NCI-H345 treated with DMSO at 0.1 percent for 48 hours (cell line): Measurements from ENCODE around the gene GNAS.
"Not testable (repeated sequence)": the region's sequence is repeated elsewhere in the genome, so short reads cannot be mapped to it uniquely, and the experiment has no call there.

Experiments
- DNase-seq: peaks from one replicate; lab custom pipeline; 2025; ENCODE audit not compliant: unreplicated experiment; lab: John Stamatoyannopoulos, UW

GNAS gene

DNA sequence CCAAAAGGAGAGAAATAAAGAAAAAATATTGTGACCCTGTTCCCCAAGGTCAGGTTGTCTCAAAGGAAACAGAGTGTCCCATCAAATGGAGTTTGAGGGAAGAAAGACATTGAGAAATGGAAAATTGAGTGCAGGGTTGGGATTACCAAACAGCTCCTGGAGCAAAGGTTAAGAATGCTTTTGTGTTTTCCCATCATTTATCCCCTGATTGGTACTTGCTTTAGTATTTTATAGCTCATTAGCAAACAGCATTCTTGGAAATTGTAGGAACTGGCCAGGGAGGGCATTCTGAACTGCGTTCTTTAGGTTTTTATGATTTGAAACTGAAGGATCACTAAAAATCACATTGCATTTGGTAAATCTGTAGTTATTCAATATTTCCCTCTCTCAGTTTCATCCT lies 69.5 kb downstream of the GNAS start:
- DNase-seq = no peak

DNA sequence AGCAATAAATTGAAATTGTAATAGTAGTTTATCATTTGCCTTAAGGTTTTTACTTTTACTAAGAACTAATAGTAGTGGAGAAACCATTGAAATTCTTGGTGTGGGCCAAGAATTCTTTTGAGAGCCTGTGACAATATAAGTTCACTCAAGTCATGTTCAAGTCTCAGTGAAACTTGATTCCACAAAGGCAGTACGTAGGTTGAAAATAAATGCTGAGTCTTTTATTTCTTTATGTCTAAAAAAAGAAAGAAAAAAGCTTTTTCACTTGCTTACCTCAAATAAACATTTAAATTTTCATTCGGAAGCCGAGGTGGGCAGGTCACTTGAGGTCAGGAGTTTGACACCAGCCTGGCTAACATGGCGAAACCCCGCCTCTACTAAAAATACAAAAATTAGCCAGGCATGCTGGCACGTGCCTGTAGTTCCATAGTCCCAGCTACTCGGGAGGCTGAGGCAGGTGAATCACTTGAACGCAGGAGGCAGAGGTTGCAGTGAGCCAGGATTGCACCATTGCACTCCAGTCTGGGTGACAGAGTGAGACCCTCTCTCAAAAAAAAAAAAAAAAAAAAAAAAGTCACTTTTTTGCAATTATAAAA lies 70.7 kb downstream of the GNAS start:
- no peak for DNase-seq

DNA sequence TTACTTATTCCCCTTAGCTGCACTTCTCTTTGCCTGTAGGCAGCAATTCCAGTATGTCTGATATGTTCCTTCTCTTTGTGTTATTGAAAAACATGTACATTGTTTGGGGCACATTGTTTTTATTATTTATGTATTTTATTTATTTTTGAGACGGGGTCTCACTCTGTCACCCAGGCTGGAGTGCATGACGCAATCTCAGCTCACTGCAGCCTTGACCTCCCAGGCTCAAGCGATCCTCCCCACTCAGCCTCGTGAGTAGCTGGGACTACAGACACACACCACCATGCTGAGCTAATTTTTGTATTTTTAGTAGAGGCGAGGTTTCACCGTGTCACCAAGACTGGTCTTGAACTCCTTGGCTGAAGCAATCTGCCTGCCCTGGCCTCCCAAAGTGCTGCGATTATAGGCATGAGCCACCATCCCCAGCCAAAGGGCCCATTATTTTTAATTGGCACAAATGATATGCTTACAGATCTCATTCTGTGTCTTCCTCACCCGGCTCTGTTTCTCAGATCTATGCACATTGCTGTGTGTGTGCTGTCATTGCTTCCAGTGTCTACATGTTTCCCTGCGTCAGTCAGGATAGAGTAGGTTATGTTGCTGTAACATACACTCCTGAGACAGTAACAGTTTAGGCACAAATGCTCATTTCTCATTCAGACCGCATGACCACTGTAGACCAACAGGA lies 74.4 kb downstream of the GNAS start:
- DNase-seq = no peak

DNA sequence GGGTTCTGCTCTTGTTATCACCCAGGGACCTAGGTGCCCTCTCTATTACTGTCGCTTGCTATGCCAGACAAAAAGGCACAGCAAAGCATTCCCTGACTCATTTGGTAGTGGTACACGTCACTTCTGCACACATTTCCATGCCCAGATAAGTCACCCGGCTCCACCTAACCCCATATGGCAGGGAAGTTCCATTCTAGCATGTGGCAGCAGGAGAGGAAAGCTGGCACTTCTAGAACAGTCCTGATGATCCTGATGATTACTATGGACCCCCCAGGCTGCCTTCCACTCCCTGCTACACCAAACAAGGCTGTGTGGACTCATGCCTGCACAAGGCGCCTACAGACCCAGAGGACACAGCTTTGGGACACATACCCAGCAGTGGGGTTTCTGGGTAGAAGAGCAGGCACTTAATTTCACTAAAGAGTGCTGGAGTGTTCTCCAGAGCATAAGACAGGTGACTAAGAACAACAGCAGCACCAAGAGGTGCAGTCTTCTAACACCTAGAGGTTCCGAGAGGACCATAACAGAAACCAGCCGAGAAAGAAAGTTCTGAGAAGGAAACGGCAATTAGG lies 75.1 kb downstream of the GNAS start:
- no peak for DNase-seq

DNA sequence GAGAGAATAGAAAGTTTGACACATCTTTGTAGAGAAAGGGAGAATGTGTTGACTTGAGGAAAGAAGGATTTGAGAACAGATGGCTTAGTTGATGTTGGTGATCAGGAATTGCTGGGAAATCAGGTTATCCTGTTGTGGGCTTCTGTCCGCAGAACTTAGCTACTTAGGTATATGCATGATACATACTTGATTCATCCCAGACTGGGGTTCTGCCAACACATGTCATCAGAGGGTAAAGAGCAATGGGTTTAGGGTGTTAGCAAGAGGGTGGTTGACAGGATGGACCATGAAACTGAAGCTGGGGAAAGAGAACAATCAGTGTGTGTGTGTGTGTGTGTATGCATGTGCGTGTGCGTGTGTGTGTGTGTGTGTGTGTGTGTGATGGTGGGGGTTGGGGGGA lies 78.0 kb downstream of the GNAS start:
- no peak for DNase-seq

DNA sequence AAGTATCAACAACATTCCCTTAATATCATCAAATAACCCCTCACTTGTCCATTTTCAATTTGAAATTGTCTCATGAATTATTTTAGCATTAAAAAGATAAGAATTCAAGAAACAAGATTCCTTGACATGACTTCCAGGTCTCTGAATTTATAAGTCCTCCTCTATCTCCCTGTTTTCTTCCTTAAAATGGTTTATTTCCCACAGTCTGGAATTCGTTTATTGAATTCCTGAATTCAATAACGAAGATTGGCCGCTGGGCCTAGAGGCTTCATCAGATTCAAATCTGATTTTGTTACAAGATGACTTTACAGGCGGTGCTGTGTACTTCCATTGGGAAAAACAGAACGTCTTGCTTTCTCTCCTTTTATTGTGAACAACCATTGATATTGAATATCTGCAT lies 79.7 kb downstream of the GNAS start:
- no peak for DNase-seq

DNA sequence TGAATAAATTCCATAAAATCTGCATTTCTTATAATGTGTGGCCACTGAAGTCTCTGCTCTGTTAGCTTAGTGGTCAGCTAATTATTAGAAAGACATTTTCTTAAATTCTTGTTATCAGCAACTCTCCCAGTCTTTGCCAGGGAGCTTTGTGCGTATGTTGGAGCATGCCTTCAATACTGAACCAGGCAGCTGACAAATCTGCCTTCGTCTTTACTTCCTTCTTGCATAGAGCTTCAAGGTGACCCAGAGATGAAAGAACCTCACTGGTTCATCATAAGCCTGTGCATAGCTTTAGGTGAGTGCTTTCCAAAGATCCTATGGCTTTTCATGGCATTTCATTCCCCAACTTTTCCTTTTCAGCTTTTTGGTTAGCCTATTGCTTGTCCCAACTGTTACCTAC lies 85.6 kb downstream of the GNAS start:
- no peak for DNase-seq

DNA sequence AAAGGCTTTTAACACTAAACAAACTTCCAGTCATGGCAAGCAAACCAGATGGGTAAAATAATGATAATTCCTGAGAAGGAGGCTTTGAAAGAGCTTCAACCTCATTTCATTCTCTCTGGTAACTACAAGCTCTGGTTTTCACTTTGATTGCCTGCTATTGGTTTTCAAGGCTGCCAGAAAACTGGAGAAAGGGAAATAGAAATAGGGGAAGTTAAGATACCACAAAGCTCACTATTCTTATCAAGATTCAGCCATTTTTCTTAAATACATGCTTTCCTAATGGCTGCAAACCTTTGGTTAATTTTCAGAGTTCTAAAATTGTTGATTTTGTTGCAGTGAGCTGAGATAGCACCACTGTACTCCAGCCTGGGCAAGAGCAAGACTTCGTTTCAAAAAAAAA lies 86.0 kb downstream of the GNAS start:
- DNase-seq = no peak

DNA sequence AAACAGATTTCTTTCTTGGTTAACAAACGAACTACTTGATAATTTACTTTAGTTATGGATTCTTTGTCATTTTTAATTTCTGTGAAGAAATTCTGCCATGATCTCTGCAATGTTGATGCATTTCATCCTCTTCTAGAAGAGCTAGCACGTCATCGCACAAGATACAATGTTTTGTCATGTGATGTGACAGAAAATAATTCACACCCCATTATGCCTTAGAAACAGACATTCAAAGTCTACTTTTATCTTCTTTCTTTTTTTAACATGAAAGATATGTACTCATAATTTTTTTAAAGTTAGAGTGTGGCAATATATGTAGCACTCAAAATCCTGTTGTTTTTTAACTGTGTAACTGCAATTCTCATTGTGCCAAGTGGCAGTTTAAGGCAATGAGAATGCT lies 89.0 kb downstream of the GNAS start:
- DNase-seq = no peak

DNA sequence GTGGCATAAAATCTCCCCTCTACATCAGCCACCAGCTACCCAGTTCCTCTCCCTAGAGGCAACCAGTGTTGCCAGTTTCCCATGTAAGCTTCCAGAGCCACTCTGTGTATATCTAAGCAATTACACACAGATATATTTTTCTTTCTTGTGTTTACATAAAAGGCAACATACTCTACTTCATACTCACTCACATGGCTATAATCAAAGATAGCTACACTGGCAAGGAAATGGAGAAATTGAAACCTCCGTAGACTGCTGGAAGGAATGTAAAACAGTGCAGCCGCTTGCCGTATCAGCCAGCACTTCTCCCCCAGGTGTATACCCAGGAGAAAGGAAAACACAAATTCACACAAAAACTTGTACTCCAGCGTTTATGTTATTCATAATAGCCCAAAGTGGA lies 90.0 kb downstream of the GNAS start:
- no peak for DNase-seq

DNA sequence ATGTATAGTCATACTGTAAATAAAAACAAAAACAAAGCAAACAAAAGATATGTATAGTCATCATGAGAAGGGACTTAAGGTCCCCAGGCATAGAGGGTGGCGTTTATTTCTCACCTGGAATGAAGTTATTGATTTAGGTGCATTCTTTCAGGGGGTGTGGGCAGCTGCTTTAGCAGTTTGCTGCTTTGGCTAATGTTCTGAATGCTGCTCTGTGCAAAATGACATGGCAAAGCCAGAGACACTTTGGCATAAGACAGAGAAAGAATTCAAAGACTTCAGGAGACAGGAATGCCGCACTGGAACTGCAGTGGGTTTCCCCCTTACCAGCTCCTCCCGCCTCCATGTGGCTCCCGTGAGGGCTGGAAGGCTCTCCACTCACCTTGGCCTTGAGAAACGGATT lies 92.1 kb downstream of the GNAS start:
- DNase-seq = no peak

DNA sequence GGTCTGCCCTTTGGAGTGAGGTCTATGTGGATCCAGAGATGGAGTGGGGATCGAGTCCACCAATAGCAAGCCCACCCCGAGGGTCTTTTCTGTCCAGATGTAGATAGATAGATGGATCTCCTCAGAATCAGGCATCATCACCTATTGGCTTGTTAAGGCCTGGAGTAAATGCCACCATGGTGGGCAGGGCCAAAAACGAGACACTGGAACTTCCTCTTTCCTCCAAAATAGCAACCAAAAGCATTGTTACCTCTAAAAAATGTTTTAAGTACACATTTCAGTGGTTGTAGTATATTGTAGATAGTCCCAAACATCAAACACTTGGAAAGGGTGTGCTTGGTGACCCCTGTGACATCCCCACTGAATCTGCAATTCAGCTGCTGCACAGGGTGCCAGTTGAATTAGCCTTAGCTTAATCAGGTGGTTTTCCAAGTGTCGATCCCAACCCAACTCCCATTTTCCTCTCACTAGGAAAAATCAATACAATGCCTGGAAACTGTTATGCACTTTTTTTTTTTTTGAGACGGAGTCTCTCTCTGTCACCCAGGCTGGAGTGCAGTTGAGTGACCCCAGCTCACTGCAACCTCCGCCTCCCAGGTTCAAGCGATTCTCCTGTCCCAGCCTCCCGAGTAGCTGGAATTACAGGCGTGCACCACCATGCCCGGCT lies 93.6 kb downstream of the GNAS start:
- DNase-seq = no peak

DNA sequence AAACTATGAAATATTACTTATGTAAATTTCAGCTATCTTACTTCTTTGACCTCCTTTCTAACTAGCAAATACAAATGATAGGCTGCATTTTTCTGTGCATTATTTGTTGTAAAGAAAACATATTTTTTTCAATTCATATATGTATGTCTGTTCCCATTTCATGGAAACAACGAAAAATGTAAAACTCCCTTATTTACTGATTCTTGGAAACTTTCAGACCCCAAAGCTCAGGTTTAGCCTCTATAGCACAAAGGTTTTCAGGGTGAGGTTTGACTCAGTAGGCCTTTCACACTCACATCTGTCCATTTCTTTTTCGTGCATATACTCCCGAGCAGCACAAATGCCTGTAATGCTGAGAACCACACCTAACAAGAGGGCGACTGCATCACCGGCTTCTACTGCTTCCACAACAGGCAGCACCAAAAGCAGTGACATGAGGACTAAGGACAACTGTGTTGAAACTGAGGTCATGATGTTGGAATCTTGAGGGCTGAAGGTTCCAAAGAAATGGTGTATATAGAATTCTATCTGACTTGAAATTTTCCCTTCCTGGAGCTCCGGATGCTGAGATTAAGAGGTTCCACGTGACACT lies 95.4 kb downstream of the GNAS start:
- DNase-seq = not testable (repeated sequence)

DNA sequence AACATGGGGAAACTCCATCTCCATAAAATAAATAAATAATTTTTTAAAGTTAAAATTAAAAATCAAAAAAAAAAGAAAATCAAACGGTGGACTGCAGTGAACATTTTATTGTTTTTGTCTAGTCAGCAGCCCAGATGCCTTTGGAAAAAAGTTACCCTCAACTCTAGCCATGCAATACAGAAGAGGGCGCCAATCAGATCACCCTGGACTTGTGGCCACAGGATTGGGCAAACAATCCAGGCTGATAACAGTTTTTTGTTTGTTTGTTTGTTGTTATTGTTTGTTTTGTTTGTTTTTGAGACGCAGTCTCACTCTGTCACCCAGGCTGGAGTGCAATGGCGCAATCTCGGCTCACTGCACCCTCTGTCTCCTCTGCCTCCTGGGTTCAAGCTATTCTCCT lies 98.1 kb downstream of the GNAS start:
- no peak for DNase-seq

DNA sequence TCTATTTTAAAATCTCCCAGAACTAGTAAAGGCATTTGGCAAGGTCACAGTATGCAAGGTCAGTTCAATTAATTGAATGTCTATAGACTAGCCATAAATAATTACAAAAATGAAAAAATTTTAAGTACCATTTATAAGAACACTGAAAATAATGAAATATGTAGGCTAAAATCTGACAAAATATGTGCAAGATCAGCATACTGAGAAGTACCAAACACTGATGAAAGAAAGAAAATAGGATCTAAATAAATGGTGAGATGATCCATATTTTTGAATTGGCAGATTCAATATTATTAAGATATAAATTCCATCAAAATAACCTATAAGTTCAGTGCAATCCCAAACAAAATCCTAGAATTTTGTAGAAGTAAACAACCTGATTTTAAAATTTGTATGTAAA lies 100.5 kb downstream of the GNAS start:
- DNase-seq = no peak

DNA sequence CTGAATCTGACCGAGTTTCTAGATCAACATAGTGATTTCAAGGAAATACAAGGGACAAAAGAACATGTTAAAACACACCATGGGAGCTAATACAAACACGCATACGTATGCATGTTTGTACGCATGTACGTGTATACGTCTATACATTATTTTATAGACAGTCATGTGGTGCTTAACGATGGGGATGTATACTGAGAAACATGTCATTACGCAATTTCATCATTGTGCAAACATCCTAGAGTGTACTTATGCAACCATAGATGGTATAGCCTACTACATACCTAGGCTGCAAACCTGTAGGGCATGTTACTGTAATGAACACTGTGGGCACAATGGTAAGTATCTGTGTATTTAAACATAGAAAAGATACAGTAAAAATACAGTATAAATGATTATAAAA lies 103.6 kb downstream of the GNAS start:
- no peak for DNase-seq

DNA sequence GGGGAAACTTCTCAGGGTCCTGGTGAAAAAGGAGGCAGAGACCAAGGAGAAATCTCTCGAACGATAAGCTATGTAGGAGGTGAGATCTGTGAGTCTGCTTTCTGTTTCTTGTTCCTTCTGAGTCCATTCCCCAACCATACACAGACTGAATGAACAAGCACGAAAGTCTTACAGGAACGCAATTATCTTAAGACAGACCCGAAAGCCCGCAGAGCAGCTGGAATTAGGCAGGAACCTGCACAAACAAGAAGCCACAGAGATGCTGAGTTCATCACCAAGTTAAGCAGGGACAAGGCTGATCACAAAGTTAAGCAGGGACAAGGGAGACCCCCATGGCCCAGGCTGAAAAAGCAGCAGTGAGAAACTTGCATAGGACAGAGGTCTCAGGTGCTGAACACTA lies 107.1 kb downstream of the GNAS start:
- no peak for DNase-seq
